ENCODE data around the gene USP24. TPM values are rescaled to one million over a fixed set of nuclear protein-coding genes. Genes with fewer than 3 reads are reported as not detected.

Gene USP24
- total and polyA plus RNA-seq, 2 donors (not counting 1 experiment from before 2014, with no cell fraction given) = 18.9 to 152 TPM

DNA sequence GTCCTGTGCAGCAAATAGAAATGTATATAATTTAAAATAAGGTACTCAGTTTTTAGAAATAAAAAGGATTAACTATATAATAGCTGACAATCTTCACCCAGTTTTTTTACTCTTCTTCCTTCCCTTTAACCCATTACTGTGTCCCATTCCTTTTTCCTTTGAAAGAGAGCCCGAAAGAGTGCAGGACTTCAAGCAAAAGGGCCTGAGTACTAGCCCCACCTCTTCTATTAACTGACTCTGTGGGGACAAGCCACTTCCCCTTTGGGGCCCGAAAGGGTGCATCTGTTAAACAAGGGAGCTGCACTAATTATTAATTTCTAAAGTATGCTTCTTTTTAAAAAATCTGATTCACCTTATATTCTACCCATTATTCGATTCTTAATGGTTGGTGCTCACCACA, 3.3 kb downstream of the USP24 start:
- no peak for ATAC-seq (ENCODE audit: low read depth)
- peak overlapping the region; percentile 81 for H3K9ac ChIP-seq (ENCODE audit: low read length)
- intact Hi-C loops (cut with micrococcal nuclease) = loop anchor here (2.0 to 10.0 kb wide), 5 partner anchors 15 to 1373 kb away; partner anchors contain the start of gene SSBP3
- H3K4me3 Mint-ChIP-seq = peak overlapping the region; percentile 89
- H3K4me2 ChIP-seq (replicated peaks; ENCODE audit: low read depth, low read length, poor library complexity, severe bottlenecking) = peak overlapping the region; percentile 83
- H3K9me3 ChIP-seq (ENCODE audit: control extremely low read depth in 1 of 3, control insufficient read depth in 2 of 3, insufficient read depth in 1 of 3, low read length in 2 of 3) = no peaks in the 10 kb centered on the region
- no peaks in the 10 kb centered on the region for H3K27me3 ChIP-seq (replicated peaks in 1 of 4; ENCODE audit: control extremely low read depth in 1 of 4, control insufficient read depth in 3 of 4, insufficient read depth in 4 of 4, low read length in 3 of 4)
- no peak overlapping the region for H2AFZ ChIP-seq (ENCODE audit: insufficient read depth, low read depth, low read length, poor library complexity, severe bottlenecking)
- H3K79me2 ChIP-seq (ENCODE audit: control insufficient read depth, insufficient read depth, low read length) = peaks cover 92% of the 10 kb centered on the region
- H3K27ac ChIP-seq (ENCODE audit: low read length in 2 of 2) = peak overlapping the region in 1 of 2 donors; percentile 97
- CTCF ChIA-PET = interaction anchor here (1.1 to 7.7 kb wide), 5 partner anchors 9 to 72 kb away, joined by 3 to 111 read pairs (median 8); no protein-coding TSS in a partner anchor
- DNase-seq = peak; percentile 43
- H3K4me1 Mint-ChIP-seq = peaks cover 74% of the 10 kb centered on the region
- no peaks in the 10 kb centered on the region for H3K27me3 Mint-ChIP-seq
- 0% methylated on average over 1 of the region's 3 CpGs for WGBS (ENCODE audit: insufficient coverage)
- no peaks in the 10 kb centered on the region for H3K9me3 Mint-ChIP-seq (ENCODE audit: insufficient read depth)
- peaks cover 18% of the 10 kb centered on the region for H4K20me1 ChIP-seq (ENCODE audit: control insufficient read depth, insufficient read depth, low read length, poor library complexity, severe bottlenecking)
- H3K36me3 ChIP-seq (replicated peaks in 1 of 2; ENCODE audit: control extremely low read depth in 1 of 2, control insufficient read depth in 1 of 2, extremely low read depth in 1 of 2, insufficient read depth in 2 of 2, low read length in 1 of 2) = no peaks in the 10 kb centered on the region
- H3K27ac Mint-ChIP-seq = peak overlapping the region; percentile 96
- H3K4me1 ChIP-seq (ENCODE audit: control insufficient read depth in 2 of 2, insufficient read depth in 2 of 2, low read length in 2 of 2) = peaks cover 52 to 59% of the 10 kb centered on the region in 2 donors
- H3K4me3 ChIP-seq (ENCODE audit: control extremely low read depth in 1 of 5, extremely low read depth in 1 of 5, insufficient read depth in 1 of 5, low read depth in 2 of 5, low read length in 4 of 5) = peak overlapping the region; percentile 8 to 83 (median 79)
- TF ChIP-seq EZH2 (IDR thresholded peaks at IDR 0.05; ENCODE audit: borderline replicate concordance, insufficient read depth, low read depth, low read length, poor library complexity, severe bottlenecking) = no peak
- TF ChIP-seq, protein P1, sequence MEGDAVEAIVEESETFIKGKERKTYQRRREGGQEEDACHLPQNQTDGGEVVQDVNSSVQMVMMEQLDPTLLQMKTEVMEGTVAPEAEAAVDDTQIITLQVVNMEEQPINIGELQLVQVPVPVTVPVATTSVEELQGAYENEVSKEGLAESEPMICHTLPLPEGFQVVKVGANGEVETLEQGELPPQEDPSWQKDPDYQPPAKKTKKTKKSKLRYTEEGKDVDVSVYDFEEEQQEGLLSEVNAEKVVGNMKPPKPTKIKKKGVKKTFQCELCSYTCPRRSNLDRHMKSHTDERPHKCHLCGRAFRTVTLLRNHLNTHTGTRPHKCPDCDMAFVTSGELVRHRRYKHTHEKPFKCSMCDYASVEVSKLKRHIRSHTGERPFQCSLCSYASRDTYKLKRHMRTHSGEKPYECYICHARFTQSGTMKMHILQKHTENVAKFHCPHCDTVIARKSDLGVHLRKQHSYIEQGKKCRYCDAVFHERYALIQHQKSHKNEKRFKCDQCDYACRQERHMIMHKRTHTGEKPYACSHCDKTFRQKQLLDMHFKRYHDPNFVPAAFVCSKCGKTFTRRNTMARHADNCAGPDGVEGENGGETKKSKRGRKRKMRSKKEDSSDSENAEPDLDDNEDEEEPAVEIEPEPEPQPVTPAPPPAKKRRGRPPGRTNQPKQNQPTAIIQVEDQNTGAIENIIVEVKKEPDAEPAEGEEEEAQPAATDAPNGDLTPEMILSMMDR (IDR thresholded peaks at IDR 0.05) = no peak
- POLR2A ChIA-PET = no interaction called here

DNA sequence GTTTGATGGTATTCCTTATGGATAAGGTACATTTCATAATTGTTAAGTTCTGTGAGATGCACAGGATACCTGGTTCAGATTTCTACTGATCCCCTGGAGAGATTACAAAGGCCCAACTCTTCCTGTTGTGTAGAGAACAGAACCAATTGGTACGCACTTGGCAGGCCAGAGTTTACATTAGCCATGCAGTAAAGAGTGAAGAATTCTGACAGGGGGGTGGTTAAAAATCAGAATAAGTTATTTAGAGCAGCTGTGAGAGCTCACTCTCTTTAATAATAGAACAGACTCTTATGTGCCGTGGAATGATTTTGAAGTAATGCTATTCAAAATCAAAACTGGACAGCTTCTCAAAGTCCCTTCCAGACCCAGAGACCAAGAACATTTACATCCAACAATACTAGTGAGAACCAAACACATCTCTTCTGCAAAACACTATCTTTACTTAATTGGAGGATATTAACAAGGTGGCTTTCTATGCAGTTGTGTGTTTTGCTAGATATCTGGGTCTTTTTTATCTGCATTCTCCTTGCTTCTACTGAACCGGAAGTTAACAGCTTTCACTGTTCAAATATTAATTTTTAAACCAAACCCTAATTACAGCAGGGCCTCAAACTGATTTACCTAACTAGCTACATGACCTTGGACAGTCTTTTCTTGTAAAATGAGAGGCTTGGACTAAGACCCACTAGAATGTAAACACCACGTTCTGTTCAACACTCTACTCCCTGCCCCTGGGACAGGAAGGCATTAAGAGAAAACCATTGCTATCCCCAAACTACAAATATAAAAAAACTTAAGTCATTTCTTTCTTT, 4.0 kb downstream of the USP24 start:
- Mint-ChIP-seq H3K27me3 (no peaks in the 10 kb centered on the region), H3K4me1 (peaks cover 73% of the 10 kb centered on the region), H3K9me3 (ENCODE audit: insufficient read depth) (no peaks in the 10 kb centered on the region), H3K4me3 (peak overlapping the region; percentile 89), H3K27ac (peak overlapping the region; percentile 27)
- Histone ChIP-seq H4K20me1 (ENCODE audit: control insufficient read depth, insufficient read depth, low read length, poor library complexity, severe bottlenecking) (peaks cover 25% of the 10 kb centered on the region), H3K27ac (ENCODE audit: low read length in 2 of 2) (peak overlapping the region in 1 of 2 donors; percentile 97), H3K79me2 (ENCODE audit: control insufficient read depth, insufficient read depth, low read length) (peaks cover 92% of the 10 kb centered on the region), H3K4me3 (ENCODE audit: control extremely low read depth in 1 of 5, extremely low read depth in 1 of 5, insufficient read depth in 1 of 5, low read depth in 2 of 5, low read length in 4 of 5) (peak overlapping the region; percentile 8 to 83 (median 79)), H3K9ac (ENCODE audit: low read length) (peak overlapping the region; percentile 81), H3K36me3 (replicated peaks in 1 of 2; ENCODE audit: control extremely low read depth in 1 of 2, control insufficient read depth in 1 of 2, extremely low read depth in 1 of 2, insufficient read depth in 2 of 2, low read length in 1 of 2) (peaks cover 0 to 4% of the 10 kb centered on the region in 2 experiments), H3K9me3 (ENCODE audit: control extremely low read depth in 1 of 3, control insufficient read depth in 2 of 3, insufficient read depth in 1 of 3, low read length in 2 of 3) (no peaks in the 10 kb centered on the region), H3K4me1 (ENCODE audit: control insufficient read depth in 2 of 2, insufficient read depth in 2 of 2, low read length in 2 of 2) (peaks cover 45 to 53% of the 10 kb centered on the region in 2 donors), H3K27me3 (replicated peaks in 1 of 4; ENCODE audit: control extremely low read depth in 1 of 4, control insufficient read depth in 3 of 4, insufficient read depth in 4 of 4, low read length in 3 of 4) (no peaks in the 10 kb centered on the region), H3K4me2 (replicated peaks; ENCODE audit: low read depth, low read length, poor library complexity, severe bottlenecking) (peak overlapping the region; percentile 83), H2AFZ (ENCODE audit: insufficient read depth, low read depth, low read length, poor library complexity, severe bottlenecking) (peak overlapping the region; percentile 26)
- no peak for ATAC-seq (ENCODE audit: low read depth)
- no CpG with 5 or more reads among the region's 4 CpGs for WGBS (ENCODE audit: insufficient coverage)
- intact Hi-C loops (cut with micrococcal nuclease) = loop anchor here (2.0 to 10.0 kb wide), 4 partner anchors 14 to 1374 kb away; partner anchors contain the start of gene SSBP3
- ChIA-PET CTCF (interaction anchor here (1.1 to 7.7 kb wide), 4 partner anchors 37 to 126 kb away, joined by 3 to 111 read pairs (median 6); no protein-coding TSS in a partner anchor), POLR2A (no interaction called here)
- DNase-seq = peak; percentile 8
- TF ChIP-seq, protein P1 (IDR thresholded peaks at IDR 0.05) = no peak
- no peak for TF ChIP-seq EZH2 (IDR thresholded peaks at IDR 0.05; ENCODE audit: borderline replicate concordance, insufficient read depth, low read depth, low read length, poor library complexity, severe bottlenecking)

Data from B cell (primary cell).